B cell (primary cell): ENCODE results near the gene PPP3CA. TPM values are rescaled to one million over a fixed set of nuclear protein-coding genes. Genes with fewer than 3 reads are reported as not detected.
A peak's percentile ranks its signal among the peaks of the same experiment; 100 is the strongest.

Source experiments
- ATAC-seq: fragments of 200-7000 bp; cut with Tn5 transposase; one replicate; pipeline ENCODE4 v1.10.0; 2021; ENCODE audit warnings: low read depth, mild to moderate bottlenecking, moderate number of reproducible peaks, moderate library complexity
- CTCF ChIA-PET: fragments of 350-600 bp; sonication (Branson Sonifier 250); formaldehyde crosslinking; loops from one replicate; lab custom pipeline; 2021; ENCODE audit warnings: antibody characterized with exemption, inconsistent platforms; lab: Charles Lee
- POLR2A ChIA-PET: fragments of 350-600 bp; sonication (Branson Sonifier 250); formaldehyde crosslinking; loops from one replicate; lab custom pipeline; 2021; ENCODE audit warnings: antibody characterized with exemption; lab: Charles Lee
- DNase-seq: peaks from one replicate; pipeline ENCODE4 v3.0.0; 2013
- H2AFZ ChIP-seq: 2 replicates; pipeline ENCODE4 v1.6.1; 2012; ENCODE audit warnings: mild to moderate bottlenecking, low read depth, low read length; ENCODE audit not compliant: insufficient read depth, poor library complexity, severe bottlenecking
- H3K27ac ChIP-seq, 2 donors: 1 replicate in 1 of 2; 2 replicates in 1 of 2; pipeline ENCODE4 v1.5.1; 2012 to 2013; ENCODE audit warnings: low read length in 2 of 2, mild to moderate bottlenecking in 2 of 2, moderate library complexity in 1 of 2
- H3K27me3 ChIP-seq, 4 experiments: fragments of 200-600 bp in 1 of 4; sonication (generic) in 1 of 4; replicated peaks in 1 of 4; 1 replicate in 2 of 4; 2 replicates in 2 of 4; pipeline versions ENCODE4 v1.6.1 to v1.7.0; 2013 to 2016; ENCODE audit warnings: low read length in 3 of 4, mild to moderate bottlenecking in 2 of 4, mixed read lengths in 1 of 4, moderate library complexity in 1 of 4; ENCODE audit not compliant: insufficient read depth in 4 of 4, control insufficient read depth in 3 of 4; ENCODE audit errors: control extremely low read depth in 1 of 4
- H3K36me3 ChIP-seq, 2 experiments: replicated peaks in 1 of 2; 1 replicate in 1 of 2; 2 replicates in 1 of 2; pipeline versions ENCODE4 v1.6.1 to v1.7.1; 2013; ENCODE audit warnings: low read length in 1 of 2; ENCODE audit not compliant: insufficient read depth in 2 of 2, control insufficient read depth in 1 of 2; ENCODE audit errors: control extremely low read depth in 1 of 2, extremely low read depth in 1 of 2
- H3K4me1 ChIP-seq, 2 donors: fragments of 200-600 bp in 1 of 2; sonication (generic) in 1 of 2; 1 replicate in 1 of 2; 2 replicates in 1 of 2; pipeline versions ENCODE4 v1.5.1 to v1.6.1; 2013 to 2017; ENCODE audit warnings: low read length in 2 of 2; ENCODE audit not compliant: control insufficient read depth in 2 of 2, insufficient read depth in 2 of 2
- H3K4me2 ChIP-seq: replicated peaks from 2 replicates; pipeline ENCODE3; 2012; ENCODE audit warnings: mild to moderate bottlenecking, low read depth, low read length; ENCODE audit not compliant: poor library complexity, severe bottlenecking
- H3K4me3 ChIP-seq, 5 experiments: fragments of 200-600 bp in 1 of 5; sonication (generic) in 1 of 5; 1 replicate in 3 of 5; 2 replicates in 2 of 5; pipeline versions ENCODE4 v1.5.1 to v1.7.0; 2011 to 2016; ENCODE audit warnings: low read length in 4 of 5, mild to moderate bottlenecking in 4 of 5, low read depth in 2 of 5, control low read depth in 1 of 5, moderate library complexity in 1 of 5; ENCODE audit not compliant: insufficient read depth in 1 of 5; ENCODE audit errors: control extremely low read depth in 1 of 5, extremely low read depth in 1 of 5
- H3K79me2 ChIP-seq: fragments of 200-600 bp; sonication (generic); one replicate; pipeline ENCODE4 v1.6.0; 2016; ENCODE audit warnings: low read length; ENCODE audit not compliant: control insufficient read depth, insufficient read depth
- H3K9ac ChIP-seq: fragments of 200-600 bp; sonication (generic); 2 replicates; pipeline ENCODE4 v1.6.1; 2017; ENCODE audit warnings: mild to moderate bottlenecking, low read length, moderate library complexity
- H3K9me3 ChIP-seq, 3 donors: one replicate each; pipeline versions ENCODE4 v1.6.1 to v1.7.1; 2013; ENCODE audit warnings: low read length in 2 of 3; ENCODE audit not compliant: control insufficient read depth in 2 of 3, insufficient read depth in 1 of 3; ENCODE audit errors: control extremely low read depth in 1 of 3
- H4K20me1 ChIP-seq: 2 replicates; pipeline ENCODE4 v1.6.0; 2012; ENCODE audit warnings: mild to moderate bottlenecking, low read length; ENCODE audit not compliant: insufficient read depth, control insufficient read depth, poor library complexity, severe bottlenecking
- H3K27ac Mint-ChIP-seq: one replicate; pipeline ENCODE4 v1.8.0; 2021; ENCODE audit warnings: mixed read lengths
- H3K27me3 Mint-ChIP-seq: one replicate; pipeline ENCODE4 v1.8.0; 2021; ENCODE audit warnings: mixed read lengths
- H3K4me1 Mint-ChIP-seq: one replicate; pipeline ENCODE4 v1.8.0; 2021; ENCODE audit warnings: mixed read lengths
- H3K4me3 Mint-ChIP-seq: one replicate; pipeline ENCODE4 v1.8.0; 2021; ENCODE audit warnings: mixed read lengths
- H3K9me3 Mint-ChIP-seq: one replicate; pipeline ENCODE4 v1.8.0; 2022; ENCODE audit warnings: mixed read lengths; ENCODE audit not compliant: insufficient read depth
- CTCF ChIP-seq: fragments of 200-600 bp; IDR thresholded peaks from one replicate; pipeline ENCODE4 v1.8.0; 2022; ENCODE audit warnings: antibody characterized with exemption, mild to moderate bottlenecking
- EZH2 ChIP-seq: IDR thresholded peaks from 2 replicates; pipeline ENCODE4 v1.6.1; 2012; ENCODE audit warnings: borderline replicate concordance, low read depth, mild to moderate bottlenecking, moderate library complexity, low read length; ENCODE audit not compliant: insufficient read depth, poor library complexity, severe bottlenecking
- WGBS: methylation state at CpG from one replicate; pipeline ENCODE4 v1.1.5; 2013; ENCODE audit warnings: missing lambda C conversion rate; ENCODE audit not compliant: insufficient coverage; 5-methylcytosine and 5-hydroxymethylcytosine counted together
- intact Hi-C: fragments of 100-400 bp; cut with micrococcal nuclease; formaldehyde crosslinking; loops from one replicate; pipeline ENCODE4 v1.10.0; 2022
- polyA plus RNA-seq: library from polyadenylated mRNA; depleted of rRNA; stranded (reverse); fragments of >200 nt; gene quantifications from 2 replicates; pipeline ENCODE4 v1.2.3, GENCODE V29; 2012
- total RNA-seq, 2 donors: library from RNA; stranded (reverse); fragments of 120-200 nt in 1 of 2; gene quantifications; 1 replicate in 1 of 2; 2 replicates in 1 of 2; pipeline versions ENCODE4 v1.2.3 to v1.2.4, GENCODE V29; 2013 to 2022

PPP3CA gene
- total and polyA plus RNA-seq, 2 donors (not counting 1 experiment from before 2014, with no cell fraction given), result 14.3 to 85.1 TPM

GRCh38 chr4:101254776-101255175 is 92.5 kb downstream of the PPP3CA start:
- Histone ChIP-seq H4K20me1 (peaks cover 58% of the 10 kb centered on the region), H3K4me2 (no peak overlapping the region), H3K9ac (no peak overlapping the region), H3K9me3 (no peaks in the 10 kb centered on the region), H3K27me3 (no peaks in the 10 kb centered on the region), H3K79me2 (peaks cover 94% of the 10 kb centered on the region), H3K4me3 (no peak overlapping the region), H2AFZ (no peak overlapping the region), H3K27ac (no peak overlapping the region), H3K36me3 (no peaks in the 10 kb centered on the region), H3K4me1 (peaks cover 13 to 40% of the 10 kb centered on the region in 2 donors)
- peak overlapping the region; percentile 10 for H3K27ac Mint-ChIP-seq
- ChIA-PET CTCF (interaction anchor here (1.2 kb wide), 1 partner anchor 85 kb away, joined by 3 read pairs; no protein-coding TSS in a partner anchor), POLR2A (no interaction called here)
- peaks cover 2% of the 10 kb centered on the region for H3K9me3 Mint-ChIP-seq
- no peak for TF ChIP-seq CTCF
- no peak for TF ChIP-seq EZH2
- intact Hi-C loops, result no loop called here
- H3K27me3 Mint-ChIP-seq, result no peaks in the 10 kb centered on the region
- WGBS, result no CpG with 5 or more reads among the region's 4 CpGs
- DNase-seq (no peak), ATAC-seq (no peak)
- H3K4me3 Mint-ChIP-seq, result peak overlapping the region; percentile 69
- H3K4me1 Mint-ChIP-seq, result peaks cover 69% of the 10 kb centered on the region

GRCh38 chr4:101253121-101253520 is 94.2 kb downstream of the PPP3CA start:
- Mint-ChIP-seq H3K4me3 (no peak overlapping the region), H3K4me1 (peaks cover 54% of the 10 kb centered on the region), H3K27me3 (no peaks in the 10 kb centered on the region), H3K27ac (no peak overlapping the region), H3K9me3 (no peaks in the 10 kb centered on the region)
- Histone ChIP-seq H3K4me2 (peak overlapping the region; percentile 26), H3K79me2 (peaks cover 94% of the 10 kb centered on the region), H3K27me3 (no peaks in the 10 kb centered on the region), H3K9me3 (no peaks in the 10 kb centered on the region), H4K20me1 (peaks cover 41% of the 10 kb centered on the region), H3K4me1 (peaks cover under 1 to 23% of the 10 kb centered on the region in 2 donors), H3K9ac (no peak overlapping the region), H3K36me3 (no peaks in the 10 kb centered on the region), H3K4me3 (no peak overlapping the region), H3K27ac (no peak overlapping the region), H2AFZ (no peak overlapping the region)
- no CpG with 5 or more reads among the region's 1 CpG for WGBS
- ATAC-seq (no peak), DNase-seq (no peak)
- POLR2A ChIA-PET, result no interaction called here
- TF ChIP-seq EZH2, result no peak
- no peak for TF ChIP-seq CTCF
- CTCF ChIA-PET, result no interaction called here
- intact Hi-C loops, result no loop called here
